Testis (tissue), 3 donors: ENCODE results near the gene IST1. TPM values are rescaled to one million over a fixed set of nuclear protein-coding genes. Genes with fewer than 3 reads are reported as not detected.

ENCODE experiments used
- DNase-seq: peaks from one replicate; pipeline ENCODE4 v3.0.0-alpha.2; 2019
- H3K27ac ChIP-seq, 2 donors: fragments of 200-600 bp; sonication (generic); one replicate each; pipeline ENCODE4 v1.5.1; 2019
- H3K27me3 ChIP-seq: fragments of 200-600 bp; sonication (generic); one replicate; pipeline ENCODE4 v1.5.1; 2019
- H3K36me3 ChIP-seq: fragments of 200-600 bp; sonication (generic); one replicate; pipeline ENCODE4 v1.5.1; 2017; ENCODE audit warnings: low read depth; ENCODE audit errors: missing control alignments
- H3K4me1 ChIP-seq: fragments of 200-600 bp; sonication (generic); one replicate; pipeline ENCODE4 v1.5.1; 2019
- H3K4me3 ChIP-seq, 2 donors: fragments of 200-600 bp; sonication (generic); one replicate each; pipeline ENCODE4 v1.5.1; 2017 to 2019
- H3K9me3 ChIP-seq: fragments of 200-600 bp; sonication (generic); one replicate; pipeline ENCODE4 v1.5.1; 2017
- CTCF ChIP-seq, 3 experiments: fragments of 450-650 bp in 2 of 3; fragments of 200-600 bp in 1 of 3; sonication (generic) in 1 of 3; IDR thresholded peaks; one replicate each; pipeline ENCODE4 v1.5.1; 2016 to 2019; ENCODE audit warnings: antibody characterized with exemption in 3 of 3, mild to moderate bottlenecking in 2 of 3, moderate library complexity in 1 of 3
- POLR2A ChIP-seq: fragments of 450-650 bp; IDR thresholded peaks from one replicate; pipeline ENCODE4 v1.6.1; 2017; ENCODE audit warnings: antibody characterized with exemption, mild to moderate bottlenecking, moderate library complexity
- WGBS, 2 donors: methylation state at CpG; one replicate each; pipeline ENCODE4 v1.1.5; 2018; 5-methylcytosine and 5-hydroxymethylcytosine counted together
- intact Hi-C: fragments of 100-400 bp; cut with DNase I; formaldehyde crosslinking; loops from one replicate; pipeline ENCODE4 v1.15.1; 2023; ENCODE audit warnings: low total_unique reads
- polyA plus RNA-seq: library from polyadenylated mRNA; stranded (reverse); fragments of 350-450 nt; fragmentation: Illumina TruSeq; extraction: RNeasy Lipid Tissue Mini Kit (QIAGEN cat#74804); gene quantifications from one replicate; pipeline ENCODE4 v1.2.3, GENCODE V29; 2014; ENCODE audit warnings: low read depth, low replicate concordance; ENCODE audit not compliant: insufficient read depth
- total RNA-seq, 2 donors: library from RNA; depleted of rRNA; stranded (reverse); fragments of >200 nt; gene quantifications; one replicate each; pipeline ENCODE4 v1.2.3, GENCODE V29; 2016

The IST1 gene
- total and polyA plus RNA-seq, 3 donors from 2014 or later: 236 to 306 (median 301) TPM

DNA sequence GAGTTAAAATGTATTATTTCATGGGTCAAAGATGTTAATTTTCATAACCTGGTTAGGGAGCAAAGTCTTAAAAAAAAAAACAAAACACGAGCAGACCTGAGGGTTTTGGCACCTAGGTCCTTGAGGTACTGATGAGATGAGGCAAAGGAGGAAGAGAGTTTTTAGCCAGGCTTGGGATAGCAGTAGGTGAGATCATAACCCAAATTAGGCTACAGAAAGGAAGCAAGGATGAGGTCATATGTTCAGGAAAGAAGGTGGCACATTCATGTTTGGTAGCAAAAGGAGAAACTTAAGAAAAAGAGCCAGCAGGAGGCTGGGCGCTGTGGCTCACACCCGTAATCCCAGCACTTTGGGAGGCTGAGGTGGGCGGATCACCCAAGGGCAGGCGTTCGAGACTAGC is 46.7 kb upstream of the IST1 start:
- H3K4me1 ChIP-seq: peaks cover 7% of the 10 kb centered on the region
- no peak for DNase-seq
- no peak overlapping the region for H3K27ac ChIP-seq
- WGBS, 2 donors: 84 to 86% methylated on average over 6 of the region's 6 CpGs
- intact Hi-C loops: no loop called here
- H3K36me3 ChIP-seq: no peaks in the 10 kb centered on the region
- no peaks in the 10 kb centered on the region for H3K9me3 ChIP-seq
- H3K27me3 ChIP-seq: no peaks in the 10 kb centered on the region
- no peak overlapping the region for H3K4me3 ChIP-seq
- TF ChIP-seq POLR2A: no peak
- TF ChIP-seq CTCF (IDR thresholded peaks at IDR 0.05): no peak

DNA sequence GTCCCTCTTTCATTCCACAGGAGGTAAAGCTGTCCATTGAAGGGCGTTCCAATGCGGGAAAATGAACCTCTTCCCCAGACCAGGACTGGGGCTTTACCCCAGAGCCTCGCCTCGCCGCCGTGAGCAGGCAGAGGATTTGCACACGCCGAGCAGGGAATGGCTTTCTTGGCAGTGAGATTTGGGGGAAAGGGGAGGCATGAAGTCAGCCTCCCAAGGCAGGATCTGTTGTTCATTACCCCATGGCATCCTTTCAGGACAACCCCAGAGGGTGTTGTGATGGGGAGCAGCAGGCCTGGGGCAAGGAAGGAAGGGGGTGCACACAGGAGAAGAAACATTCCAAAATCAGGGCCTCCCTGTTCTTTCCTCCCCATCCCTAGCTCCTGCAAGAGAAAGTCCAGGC is 43.6 kb upstream of the IST1 start:
- intact Hi-C loops: no loop called here
- H3K9me3 ChIP-seq: no peaks in the 10 kb centered on the region
- H3K4me1 ChIP-seq: peaks cover 6% of the 10 kb centered on the region
- H3K27me3 ChIP-seq: no peaks in the 10 kb centered on the region
- H3K27ac ChIP-seq: no peak overlapping the region
- DNase-seq: no peak
- WGBS, 2 donors: 81 to 94% methylated on average over 3 to 8 of the region's 8 CpGs
- no peak overlapping the region for H3K4me3 ChIP-seq
- no peak for TF ChIP-seq CTCF (IDR thresholded peaks at IDR 0.05)
- no peak for TF ChIP-seq POLR2A
- H3K36me3 ChIP-seq: no peaks in the 10 kb centered on the region

DNA sequence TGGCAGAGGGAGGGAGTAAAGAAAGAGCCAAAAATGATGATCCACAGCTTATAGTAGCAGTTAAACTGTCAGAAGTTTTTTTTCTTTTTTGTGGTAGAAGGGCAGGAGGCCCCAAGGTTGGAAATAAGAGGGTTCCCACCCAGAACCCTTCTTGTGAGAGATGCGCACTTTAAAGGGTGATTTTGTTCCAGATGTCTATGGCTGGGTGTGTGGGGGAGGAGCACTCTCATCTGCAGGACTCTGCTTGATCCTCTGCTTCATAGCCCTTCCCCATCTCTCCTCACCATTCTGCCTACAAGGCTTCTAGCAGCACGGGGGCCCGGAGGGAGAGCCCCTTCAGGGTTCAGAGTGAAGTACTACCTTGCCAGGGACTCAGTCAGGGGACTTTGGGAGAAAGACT is 43.2 kb upstream of the IST1 start:
- Histone ChIP-seq H3K36me3 (no peaks in the 10 kb centered on the region), H3K27ac (no peak overlapping the region), H3K27me3 (no peaks in the 10 kb centered on the region), H3K4me3 (no peak overlapping the region), H3K4me1 (peaks cover 2% of the 10 kb centered on the region), H3K9me3 (no peaks in the 10 kb centered on the region)
- TF ChIP-seq CTCF (IDR thresholded peaks at IDR 0.05) (no peak), POLR2A (no peak)
- 77 to 100% methylated on average over 1 to 3 of the region's 3 CpGs for WGBS, 2 donors
- intact Hi-C loops: no loop called here
- no peak for DNase-seq

DNA sequence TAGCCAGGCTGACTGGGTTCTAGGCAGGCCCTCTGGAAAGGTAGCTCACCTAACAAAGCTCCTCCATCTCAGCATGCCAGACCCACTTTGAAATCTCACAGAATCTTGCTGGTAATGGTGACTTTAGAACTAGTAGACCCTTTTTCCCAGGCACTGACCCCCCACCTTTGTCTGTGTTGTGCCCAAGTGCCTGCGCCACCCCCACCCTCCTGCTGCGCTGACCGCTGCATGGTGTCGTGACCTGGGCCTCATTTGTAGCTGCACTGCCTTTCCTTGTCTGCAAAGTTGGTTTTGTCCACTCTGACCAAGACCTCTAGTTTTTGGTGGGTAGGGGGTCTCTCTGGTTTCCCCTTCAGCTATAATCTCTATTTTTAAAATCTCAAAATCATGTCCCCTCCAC is 42.8 kb upstream of the IST1 start:
- H3K36me3 ChIP-seq: no peaks in the 10 kb centered on the region
- DNase-seq: no peak
- H3K4me1 ChIP-seq: no peaks in the 10 kb centered on the region
- no peak for TF ChIP-seq CTCF (IDR thresholded peaks at IDR 0.05)
- TF ChIP-seq POLR2A: no peak
- intact Hi-C loops: no loop called here
- H3K4me3 ChIP-seq: no peak overlapping the region
- no peak overlapping the region for H3K27ac ChIP-seq
- no peaks in the 10 kb centered on the region for H3K9me3 ChIP-seq
- WGBS, 2 donors: 95 to 100% methylated on average over 4 of the region's 4 CpGs
- no peaks in the 10 kb centered on the region for H3K27me3 ChIP-seq

GRCh38 chr16:71853413-71853812 is 41.9 kb upstream of the IST1 start:
- no peaks in the 10 kb centered on the region for H3K9me3 ChIP-seq
- no peak for DNase-seq
- no peak overlapping the region for H3K27ac ChIP-seq
- 84 to 88% methylated on average over 3 to 4 of the region's 4 CpGs for WGBS, 2 donors
- no peaks in the 10 kb centered on the region for H3K4me1 ChIP-seq
- H3K36me3 ChIP-seq: no peaks in the 10 kb centered on the region
- TF ChIP-seq POLR2A (no peak), CTCF (IDR thresholded peaks at IDR 0.05) (no peak)
- no peak overlapping the region for H3K4me3 ChIP-seq
- intact Hi-C loops: no loop called here
- H3K27me3 ChIP-seq: no peaks in the 10 kb centered on the region
